HG03060 (cell line): ENCODE data around the gene LDB2.

Experiments used
- ATAC-seq: cut with Tn5 transposase; IDR thresholded peaks from one replicate; pipeline ENCODE4 v1.9.1; 2021; ENCODE audit warnings: low read depth, moderate number of reproducible peaks; ENCODE audit not compliant: unreplicated experiment

LDB2 gene

GRCh38 chr4:16809943-16810342, 88.5 kb downstream of the LDB2 start:
- ATAC-seq: no peak

- ATAC-seq: no peak
Observed at GRCh38 chr4:16809064-16809463, 89.4 kb downstream of the LDB2 start.

- no peak for ATAC-seq
Observed at GRCh38 chr4:16807355-16807754, 91.1 kb downstream of the LDB2 start.

- ATAC-seq: no peak
Observed at GRCh38 chr4:16804581-16804980, 93.9 kb downstream of the LDB2 start.

- no peak for ATAC-seq
Observed at GRCh38 chr4:16802044-16802443, 96.4 kb downstream of the LDB2 start.

GRCh38 chr4:16801356-16801755, 97.1 kb downstream of the LDB2 start:
- ATAC-seq: no peak

- no peak for ATAC-seq
Observed at GRCh38 chr4:16794816-16795445, 103.5 kb downstream of the LDB2 start.

- ATAC-seq: no peak
Observed at GRCh38 chr4:16791460-16791859, 107.0 kb downstream of the LDB2 start.

- ATAC-seq: no peak
Observed at GRCh38 chr4:16790508-16790907, 107.9 kb downstream of the LDB2 start.

- ATAC-seq: no peak
Observed at GRCh38 chr4:16788868-16789267, 109.6 kb downstream of the LDB2 start.

GRCh38 chr4:16785793-16786527, 112.5 kb downstream of the LDB2 start:
- ATAC-seq: no peak

- no peak for ATAC-seq
Observed at GRCh38 chr4:16783119-16783518, 115.3 kb downstream of the LDB2 start.

GRCh38 chr4:16779028-16779675, 119.3 kb downstream of the LDB2 start:
- ATAC-seq: no peak

- no peak for ATAC-seq
Observed at GRCh38 chr4:16777726-16778125, 120.7 kb downstream of the LDB2 start.

- no peak for ATAC-seq
Observed at GRCh38 chr4:16775411-16776154, 122.9 kb downstream of the LDB2 start.

GRCh38 chr4:16772366-16772850, 126.0 kb downstream of the LDB2 start:
- ATAC-seq: no peak

- ATAC-seq: no peak
Observed at GRCh38 chr4:16770710-16771285, 127.6 kb downstream of the LDB2 start.

GRCh38 chr4:16767861-16768260, 130.6 kb downstream of the LDB2 start:
- no peak for ATAC-seq

- ATAC-seq: no peak
Observed at GRCh38 chr4:16767251-16767650, 131.2 kb downstream of the LDB2 start.

- ATAC-seq: no peak
Observed at GRCh38 chr4:16765546-16765945, 132.9 kb downstream of the LDB2 start.

GRCh38 chr4:16764622-16765021, 133.8 kb downstream of the LDB2 start:
- ATAC-seq: no peak
